ENCODE data around the gene RBM23. TPM values are rescaled to one million over a fixed set of nuclear protein-coding genes. Genes with fewer than 3 reads are reported as not detected.

RBM23 gene
- total and polyA plus RNA-seq, 10 of the 15 experiments (the other 5 are each of a cell fraction or from before 2014, with no cell fraction given), result 54.0 to 72.6 (median 61.3) TPM

GRCh38 chr14:22870811-22871223 lies 48.1 kb downstream of the RBM23 start:
- peak overlapping the region; percentile 49; the same call in 1 of the 2 replicates for H2AFZ ChIP-seq (ENCODE audit: control insufficient read depth, low read depth, low read length)
- H3K36me3 ChIP-seq (ENCODE audit: control insufficient read depth in 2 of 2, insufficient read depth in 2 of 2, low read length in 1 of 2), result peaks cover 11 to 14% of the 10 kb centered on the region in 2 experiments
- DNase-seq (ENCODE audit: low read depth, low spot score), result no peak
- H3K9ac ChIP-seq (ENCODE audit: control insufficient read depth, insufficient read depth, low read length), result peak overlapping the region; percentile 90
- ChIA-PET RAD21 (ENCODE audit: unreplicated experiment) (interaction anchor here (0.5 to 6.4 kb wide), 19 partner anchors 11 to 393 kb away, joined by 3 to 56 read pairs (median 4); partner anchors contain the start of genes ABHD4, OXA1L and RBM23), SMC1A (ENCODE audit: uncharacterized antibody, unreplicated experiment) (interaction anchor here (0.6 to 4.9 kb wide), 17 partner anchors 9 to 301 kb away, joined by 3 to 110 read pairs (median 5); partner anchors contain the start of genes DAD1, HAUS4 and REM2), CTCF (interaction anchor here (0.8 to 6.9 kb wide), 19 partner anchors 11 to 435 kb away, joined by 3 to 174 read pairs (median 7); partner anchors contain the start of genes DAD1, MRPL52, OXA1L and PRMT5), POLR2A (interaction anchor here (0.5 to 3.9 kb wide), 20 partner anchors 10 to 311 kb away, joined by 3 to 45 read pairs (median 3); partner anchors contain the start of genes DAD1, PRMT5, RBM23 and REM2)
- peak overlapping the region; percentile 93 for H3K27ac ChIP-seq (ENCODE audit: control insufficient read depth, insufficient read depth)
- in situ Hi-C loops (cut with MboI), result no loop called here
- H3K27me3 ChIP-seq (replicated peaks in 1 of 2; ENCODE audit: control insufficient read depth in 2 of 2, insufficient read depth in 2 of 2, low read length in 1 of 2), result no peaks in the 10 kb centered on the region
- H3K9me3 ChIP-seq (replicated peaks; ENCODE audit: control insufficient read depth, insufficient read depth, low read length), result no peaks in the 10 kb centered on the region
- 0% methylated on average over 1 of the region's 1 CpG for WGBS (ENCODE audit: insufficient coverage, insufficient replicate concordance, low lambda C conversion rate, missing lambda C conversion rate)
- H3K4me3 ChIP-seq, result peak overlapping the region; percentile 74; the same call in 1 of the 2 replicates
- peak; percentile 64 for ATAC-seq
- peaks cover 18% of the 10 kb centered on the region for H3K79me2 ChIP-seq (ENCODE audit: control insufficient read depth, insufficient read depth, low read length)
- intact Hi-C loops (cut with micrococcal nuclease; ENCODE audit: unreplicated experiment), result loop anchor here (1.0 to 5.0 kb wide), 2 partner anchors 16 to 46 kb away; partner anchors contain the start of gene RBM23
- H4K20me1 ChIP-seq (ENCODE audit: control insufficient read depth, insufficient read depth), result no peaks in the 10 kb centered on the region
- FAIRE-seq, result no peak
- peak overlapping the region; percentile 93 for H3K4me2 ChIP-seq (ENCODE audit: control insufficient read depth, insufficient read depth)
- no TSS peak for BruUV-seq (replicated peaks)
- peaks cover 8% of the 10 kb centered on the region for H3K4me1 ChIP-seq (ENCODE audit: control insufficient read depth, insufficient read depth, low read length)
- TF ChIP-seq RCOR1 (conservative IDR thresholded peaks at IDR 0.05; ENCODE audit: low read depth, low read length) (0 out of 2 replicates have a peak, but pooled peaks have one; percentile 61), PML (IDR thresholded peaks at IDR 0.05; ENCODE audit: low read length) (no peak; the same call in 1 of the 2 replicates), MYB (IDR thresholded peaks at IDR 0.05; ENCODE audit: borderline replicate concordance, low read depth, low read length) (no peak), E2F4 (IDR thresholded peaks at IDR 0.05; ENCODE audit: low read depth, low read length) (no peak), CREB1 (IDR thresholded peaks at IDR 0.05; ENCODE audit: low read depth) (no peak), JUNB (IDR thresholded peaks at IDR 0.05) (peak; percentile 76), LARP7 (IDR thresholded peaks at IDR 0.05) (no peak), MAX (IDR thresholded peaks at IDR 0.05; ENCODE audit: low read depth, low read length) (no peak), REST (IDR thresholded peaks at IDR 0.05; ENCODE audit: low read depth, low read length) (no peak), CHD4 (IDR thresholded peaks at IDR 0.05) (no peak), BACH1 (IDR thresholded peaks at IDR 0.05; ENCODE audit: borderline replicate concordance) (no peak), IRF4 (IDR thresholded peaks at IDR 0.05; ENCODE audit: low read depth, low read length) (peak; percentile 60; the same call in 1 of the 2 replicates), SKIL (IDR thresholded peaks at IDR 0.05; ENCODE audit: low read depth, poor library complexity, severe bottlenecking) (no peak), RELA (IDR thresholded peaks at IDR 0.05; ENCODE audit: borderline replicate concordance, partially characterized antibody) (no peak), RELB (IDR thresholded peaks at IDR 0.05; ENCODE audit: low read depth) (no peak)

All from GM12878 (cell line).